ENCODE data around the gene ERC1.

DNA sequence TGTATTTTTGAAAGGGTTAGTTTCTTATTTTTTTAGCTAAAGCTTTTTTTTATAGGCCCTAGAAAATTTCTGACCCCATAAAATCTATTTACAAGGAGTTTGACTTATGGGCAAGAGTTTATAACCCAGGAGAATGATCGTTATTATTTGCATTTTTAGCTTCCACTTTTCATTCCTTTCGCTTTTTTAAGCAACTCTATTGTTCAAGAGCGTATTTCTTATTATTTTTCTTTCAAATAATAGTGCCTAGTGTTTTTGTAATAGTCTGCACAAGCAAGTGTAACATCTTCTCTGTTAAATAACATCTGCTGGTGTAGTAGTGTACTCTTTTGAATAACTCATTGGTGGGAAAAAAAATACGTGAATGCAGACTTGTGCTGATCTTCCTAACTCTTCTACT, 216.3 kb downstream of the ERC1 start:
- TF ChIP-seq TAF1 (IDR thresholded peaks at IDR 0.05; ENCODE audit: low read depth, low read length): no peak
- TF ChIP-seq POLR2A (IDR thresholded peaks at IDR 0.05; ENCODE audit: low read depth, low read length): no peak
- no peak for TF ChIP-seq POU2F2 (IDR thresholded peaks at IDR 0.05; ENCODE audit: low read depth, low read length)
- no peak for TF ChIP-seq POLR2AphosphoS5 (IDR thresholded peaks at IDR 0.05; ENCODE audit: low read depth, low read length)
